Activated CD8-positive, alpha-beta memory T cell treated with anti-CD3 and anti-CD28 coated beads, Interleukin-2, amount 50 U/mL, for 4 hours (primary cell): ENCODE measurements around the gene WDSUB1.
A peak's percentile ranks its signal among the peaks of the same experiment; 100 is the strongest.

Source experiments
- DNase-seq: peaks from one replicate; pipeline ENCODE4 v3.0.0-alpha.2; 2020

The WDSUB1 gene

DNA sequence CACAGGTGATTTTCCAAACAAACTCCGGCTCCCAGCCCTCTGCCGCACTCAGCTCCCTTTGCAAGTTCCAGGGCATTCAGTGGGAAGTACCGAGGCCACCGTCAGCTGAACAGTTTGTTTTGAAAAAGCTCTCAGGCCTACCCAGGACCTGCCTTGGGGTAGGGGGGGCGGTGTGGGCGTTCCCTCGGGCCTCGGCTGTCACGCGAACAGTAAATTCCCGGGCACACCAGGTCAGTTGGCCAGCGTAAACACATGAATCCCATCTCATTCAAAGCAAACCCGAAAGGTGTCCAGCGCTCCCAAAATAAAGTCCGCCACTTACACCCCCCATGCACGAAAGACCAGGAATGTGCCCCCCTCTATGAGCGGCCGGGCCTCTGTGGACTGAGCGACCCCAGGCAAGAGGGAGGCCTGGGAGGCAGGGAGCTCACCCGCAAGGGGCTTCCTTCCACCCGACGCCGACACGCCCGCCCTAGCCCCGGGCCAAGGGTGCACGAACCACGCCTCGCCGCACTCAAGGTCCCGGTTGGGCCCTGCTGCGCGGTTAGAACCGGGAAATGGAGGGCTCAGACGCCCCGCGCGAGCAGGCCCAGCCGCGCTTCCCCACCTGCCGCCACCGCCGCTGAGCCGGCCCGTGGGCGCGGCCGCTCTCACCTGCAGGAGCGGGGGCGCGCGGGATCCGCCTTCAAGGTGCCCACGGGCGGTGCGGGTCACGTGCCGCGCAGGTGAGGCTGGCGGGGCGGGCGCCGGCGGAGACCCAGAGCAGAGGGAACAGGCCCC lies at the start of gene WDSUB1:
Gene WDSUB1, minus strand, starts transcription at position 775 of the 780 bp plus-strand sequence. CDS start 3,634 bp downstream, outside the sequence.
- DNase-seq: peak; percentile 38

GRCh38 chr2:159326569-159327255 lies 40.2 kb upstream of the WDSUB1 start:
- DNase-seq: no peak

DNA sequence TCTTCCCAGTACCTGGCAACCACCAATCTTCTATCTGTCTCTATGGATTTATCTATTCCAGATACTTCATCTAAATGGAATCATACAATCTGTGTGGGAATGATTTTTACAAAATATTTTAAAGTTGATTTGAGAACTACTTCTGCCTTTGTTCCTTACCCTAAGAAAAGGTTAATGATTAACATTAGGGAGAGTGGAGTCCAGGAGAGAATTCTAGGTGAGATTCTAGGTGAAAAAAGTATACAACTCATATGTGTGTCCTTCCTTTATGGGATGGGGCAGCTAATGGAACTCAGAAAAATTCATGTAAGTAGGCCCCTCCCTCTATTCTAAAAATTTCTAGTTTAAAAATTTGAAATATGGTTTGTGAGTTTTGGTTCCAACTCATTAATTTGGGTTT lies 35.9 kb upstream of the WDSUB1 start:
- no peak for DNase-seq

- no peak for DNase-seq
Observed at GRCh38 chr2:159317392-159318088, 31.0 kb upstream of the WDSUB1 start.

- DNase-seq: no peak
Observed at GRCh38 chr2:159307942-159308341, 21.4 kb upstream of the WDSUB1 start.

- DNase-seq: no peak
Observed at GRCh38 chr2:159300586-159300985, 14.1 kb upstream of the WDSUB1 start.

DNA sequence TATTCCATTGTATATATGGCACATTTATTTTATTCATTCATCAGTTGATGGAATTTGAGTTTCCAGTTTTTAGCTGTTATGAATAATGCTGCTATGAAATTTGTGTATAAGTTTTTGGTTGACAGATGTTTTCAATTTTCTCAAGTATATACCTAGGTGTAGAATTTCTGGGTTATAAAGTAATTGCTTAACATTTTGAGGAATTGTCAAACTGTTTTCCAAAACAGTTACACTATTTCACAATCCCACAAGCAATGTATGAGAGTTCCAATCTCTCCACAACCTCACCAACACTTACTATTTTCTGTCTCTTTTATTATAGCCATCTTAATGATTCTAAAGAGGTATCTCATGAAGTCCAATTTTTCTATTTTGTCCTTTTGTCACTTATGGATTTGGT lies 12.5 kb upstream of the WDSUB1 start:
- DNase-seq: no peak

- DNase-seq: no peak
Observed at GRCh38 chr2:159297042-159297707, 10.7 kb upstream of the WDSUB1 start.

DNA sequence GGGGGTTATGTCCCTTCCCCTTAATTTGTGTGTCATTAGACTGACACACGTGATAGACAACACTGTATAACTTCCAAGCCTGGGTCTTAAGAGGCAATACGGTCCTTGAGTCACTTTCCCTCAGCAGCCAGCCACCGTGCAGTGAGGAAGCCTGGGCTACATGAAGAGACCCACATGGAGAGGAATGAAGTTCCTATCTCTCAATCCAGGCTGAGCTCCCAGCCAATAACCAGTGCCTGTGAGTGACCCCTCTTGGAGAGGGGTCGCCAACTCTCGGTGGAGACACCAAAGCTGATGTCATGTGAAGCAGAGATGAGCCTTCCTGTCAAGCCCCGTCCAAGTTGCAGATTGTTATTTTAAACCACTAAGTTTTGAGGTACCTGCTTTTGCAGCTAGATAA lies 5.7 kb upstream of the WDSUB1 start:
- DNase-seq: no peak

DNA sequence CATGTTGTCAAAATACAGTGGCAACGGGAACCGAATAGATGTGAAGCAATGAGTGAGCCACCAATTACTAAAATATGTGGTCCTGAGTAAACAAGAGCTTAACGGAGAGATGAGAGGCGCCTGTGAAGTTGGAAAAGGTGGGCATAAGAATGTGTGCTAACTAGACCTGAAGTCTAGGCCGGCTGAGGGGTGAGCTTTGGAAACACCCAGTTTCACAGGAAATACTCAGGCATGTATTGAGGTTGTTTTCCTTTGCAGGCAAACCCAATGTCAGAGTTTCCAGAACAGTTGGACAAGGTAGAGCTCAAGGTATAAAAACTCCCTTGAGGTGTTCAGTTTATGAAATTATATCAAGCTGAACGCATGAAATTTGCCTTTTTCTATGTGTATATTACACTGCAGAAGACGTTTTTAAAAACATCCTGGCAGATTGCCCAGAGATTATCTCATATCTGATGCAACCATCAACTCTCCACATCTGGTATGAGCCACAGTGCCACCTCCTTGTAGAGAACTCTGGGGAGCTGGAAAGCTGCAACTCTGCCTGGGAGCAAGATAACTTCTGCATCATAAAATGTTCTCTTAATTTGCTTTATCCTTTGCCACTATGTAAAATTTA lies 3.9 kb upstream of the WDSUB1 start:
- DNase-seq: no peak

DNA sequence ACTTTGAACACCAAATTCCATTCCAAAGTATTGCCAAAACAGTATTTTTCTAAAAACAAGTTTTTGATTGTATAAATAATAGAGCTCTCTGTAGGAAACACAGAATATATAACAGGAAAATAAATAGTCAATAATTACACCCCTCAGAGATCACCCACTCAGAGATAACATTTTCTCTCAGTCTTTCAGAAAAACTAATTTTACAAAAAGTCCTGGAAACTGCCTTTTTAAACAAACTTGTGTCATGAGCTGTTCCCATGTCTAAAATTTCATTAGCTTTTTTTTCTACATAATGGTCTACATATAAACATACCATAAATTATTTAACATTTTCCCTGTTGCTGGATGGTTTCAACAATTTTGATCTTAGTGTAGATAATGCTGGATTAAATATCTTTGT lies 1.2 kb upstream of the WDSUB1 start:
- DNase-seq: no peak

GRCh38 chr2:159286709-159287441 lies 372 bp upstream of the WDSUB1 start:
- peak; percentile 99 for DNase-seq

- DNase-seq: no peak
Observed at GRCh38 chr2:159285433-159285832, 1.1 kb downstream of the WDSUB1 start.

GRCh38 chr2:159283529-159283928 lies 3.0 kb downstream of the WDSUB1 start:
- no peak for DNase-seq

GRCh38 chr2:159281002-159281401 lies 5.5 kb downstream of the WDSUB1 start:
- DNase-seq: no peak

DNA sequence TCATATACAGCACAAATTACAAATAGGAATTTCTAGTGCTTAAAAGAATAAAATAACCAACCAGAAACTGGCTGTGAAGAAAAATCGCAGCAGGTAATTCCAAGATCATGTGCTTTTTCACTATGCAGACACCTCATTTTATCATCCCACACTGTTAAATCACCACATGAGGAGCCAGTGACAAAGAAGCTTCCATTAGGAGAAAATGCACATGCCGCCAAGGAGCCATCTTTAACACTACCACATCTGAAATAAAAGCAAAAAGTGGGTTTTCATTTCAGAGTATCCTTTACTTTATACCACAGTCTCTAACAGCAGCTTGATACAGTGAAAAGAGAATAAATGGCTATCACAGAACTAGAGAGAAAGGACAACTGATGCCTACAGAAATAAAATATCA lies 6.8 kb downstream of the WDSUB1 start:
- DNase-seq: no peak

- DNase-seq: no peak
Observed at GRCh38 chr2:159275111-159275510, 11.4 kb downstream of the WDSUB1 start.

- no peak for DNase-seq
Observed at GRCh38 chr2:159272156-159272555, 14.3 kb downstream of the WDSUB1 start.

GRCh38 chr2:159270744-159271379 lies 15.6 kb downstream of the WDSUB1 start:
- DNase-seq: no peak

GRCh38 chr2:159267921-159268320 lies 18.6 kb downstream of the WDSUB1 start:
- DNase-seq: no peak

GRCh38 chr2:159266554-159266953 lies 19.9 kb downstream of the WDSUB1 start:
- no peak for DNase-seq

- no peak for DNase-seq
Observed at GRCh38 chr2:159265171-159265576, 21.3 kb downstream of the WDSUB1 start.
